NB4 (cell line): ENCODE data around the gene MCC.

Experiments used
- CTCF ChIP-seq: IDR thresholded peaks from one replicate; pipeline ENCODE4 v1.5.1; 2012; ENCODE audit warnings: low read depth, low read length
- POLR2A ChIP-seq: IDR thresholded peaks from 2 replicates; pipeline ENCODE4 v1.6.1; 2011; ENCODE audit warnings: mild to moderate bottlenecking; ENCODE audit not compliant: insufficient read length; ENCODE audit errors: extremely low read depth

- TF ChIP-seq CTCF (no peak), POLR2A (no peak)
Observed at GRCh38 chr5:113002423-113002822, 485.8 kb downstream of the MCC start.
